H1 (cell line): ENCODE data around the gene ACTR1A.
A peak's percentile ranks its signal among the peaks of the same experiment; 100 is the strongest.

ENCODE experiments used
- CTCF ChIP-seq, 3 experiments: IDR thresholded peaks; 1 replicate in 2 of 3; 2 replicates in 1 of 3; pipeline versions ENCODE4 v1.5.1 to v1.6.1; 2011; ENCODE audit warnings: low read length in 3 of 3, mild to moderate bottlenecking in 3 of 3, inconsistent platforms in 2 of 3, low read depth in 1 of 3, moderate library complexity in 1 of 3; ENCODE audit not compliant: insufficient read depth in 1 of 3; ENCODE audit errors: control extremely low read depth in 1 of 3
- GABPA ChIP-seq: IDR thresholded peaks from 2 replicates; pipeline ENCODE4 v1.6.1; 2011; ENCODE audit warnings: mild to moderate bottlenecking, low read length, moderate library complexity, borderline replicate concordance; ENCODE audit not compliant: insufficient read depth
- GTF2F1 ChIP-seq: IDR thresholded peaks from 2 replicates; pipeline ENCODE4 v1.6.1; 2012; ENCODE audit warnings: low read depth, low read length, improper control_type of control experiment, borderline replicate concordance
- JUND ChIP-seq: IDR thresholded peaks from 2 replicates; pipeline ENCODE4 v1.6.1; 2011; ENCODE audit warnings: mild to moderate bottlenecking, improper control_type of control experiment, low read length
- KDM1A ChIP-seq: fragments of 200-600, 300-600 bp; sonication (generic); IDR thresholded peaks from 2 replicates; pipeline ENCODE4 v1.7.1; 2016; ENCODE audit warnings: mild to moderate bottlenecking, low read length, borderline replicate concordance
- KDM5A ChIP-seq: fragments of 200-600 bp; IDR thresholded peaks from 2 replicates; pipeline ENCODE4 v1.7.1; 2012; ENCODE audit warnings: mild to moderate bottlenecking, low read length, inconsistent platforms, mixed read lengths
- MAFK ChIP-seq: IDR thresholded peaks from 2 replicates; pipeline ENCODE4 v1.6.1; 2012; ENCODE audit warnings: low read depth, mild to moderate bottlenecking, improper control_type of control experiment, low read length
- POLR2A ChIP-seq, 2 experiments: IDR thresholded peaks; 1 replicate in 1 of 2; 2 replicates in 1 of 2; pipeline ENCODE4 v1.6.1; 2011; ENCODE audit warnings: low read depth in 2 of 2, low read length in 2 of 2, mild to moderate bottlenecking in 2 of 2; ENCODE audit errors: control extremely low read depth in 1 of 2
- RNF2 ChIP-seq: fragments of 200-900, 300-1000 bp; sonication (generic); IDR thresholded peaks from 2 replicates; pipeline ENCODE4 v1.7.1; 2016; ENCODE audit warnings: borderline replicate concordance, low read depth, mild to moderate bottlenecking, antibody characterized with exemption, low read length; ENCODE audit not compliant: poor library complexity, severe bottlenecking; ENCODE audit errors: missing control alignments
- SIN3A ChIP-seq, 2 experiments: IDR thresholded peaks in 1 of 2; conservative IDR thresholded peaks in 1 of 2; 2 replicates each; pipeline ENCODE4 v1.6.1; 2011 to 2012; ENCODE audit warnings: low read length in 2 of 2, improper control_type of control experiment in 1 of 2, low read depth in 1 of 2, mild to moderate bottlenecking in 1 of 2
- SRF ChIP-seq: IDR thresholded peaks from 2 replicates; pipeline ENCODE4 v1.6.1; 2011; ENCODE audit warnings: mild to moderate bottlenecking, low read depth, low read length, moderate library complexity
- USF2 ChIP-seq: IDR thresholded peaks from 2 replicates; pipeline ENCODE4 v1.6.1; 2011; ENCODE audit warnings: low read length, improper control_type of control experiment

GRCh38 chr10:102502337-102503151 is at the start of gene ACTR1A:
- TF ChIP-seq POLR2A (IDR thresholded peaks at IDR 0.05; ENCODE audit: control extremely low read depth in 1 of 2, low read depth in 2 of 2, low read length in 2 of 2) (0 out of 3 replicates have a peak, but pooled peaks of 1 of the 2 experiments have one; percentile 56), GABPA (no peak), MAFK (no peak), CTCF (IDR thresholded peaks at IDR 0.05; ENCODE audit: control extremely low read depth in 1 of 3, insufficient read depth in 1 of 3, low read depth in 1 of 3, low read length in 3 of 3) (no peak), JUND (no peak), KDM1A (no peak), KDM5A (no peak), USF2 (no peak), SRF (0 out of 2 replicates have a peak, but pooled peaks have one; percentile 6), SIN3A (conservative IDR thresholded peaks at IDR 0.05 in 1 of 2, IDR thresholded peaks at IDR 0.05 in 1 of 2; ENCODE audit: low read depth in 1 of 2, low read length in 2 of 2) (peak; percentile 73 to 93; a peak in 3 of 4 replicates), RNF2 (no peak), GTF2F1 (no peak)
